Testis (tissue), 2 donors: ENCODE results near the gene FNIP1.
"Not testable (repeated sequence)": the region's sequence is repeated elsewhere in the genome, so short reads cannot be mapped to it uniquely, and the experiment has no call there.

Experiments
- CTCF ChIP-seq, 3 experiments: fragments of 450-650 bp in 2 of 3; fragments of 200-600 bp in 1 of 3; sonication (generic) in 1 of 3; IDR thresholded peaks; one replicate each; pipeline ENCODE4 v1.5.1; 2016 to 2019; ENCODE audit warnings: antibody characterized with exemption in 3 of 3, mild to moderate bottlenecking in 2 of 3, moderate library complexity in 1 of 3
- POLR2A ChIP-seq: fragments of 450-650 bp; IDR thresholded peaks from one replicate; pipeline ENCODE4 v1.6.1; 2017; ENCODE audit warnings: antibody characterized with exemption, mild to moderate bottlenecking, moderate library complexity

GRCh38 chr5:131678273-131678672 is 118.5 kb downstream of the FNIP1 start:
- TF ChIP-seq CTCF (IDR thresholded peaks at IDR 0.05); POLR2A: not testable (repeated sequence)
